ENCODE results near the gene C19orf85.

The C19orf85 gene

GRCh38 chr19:55461259-55461973 is 3.1 kb downstream of the C19orf85 start, which contains the start of gene ISOC2:
Gene ISOC2, minus strand, starts transcription at chr19:55461642. Its CDS starts 5,156 bp downstream, at chr19:55456486.
- Histone ChIP-seq H4K8ac (ENCODE audit: low read depth, low read length) (peak within 1 kb of the TSS; percentile 19), H2AFZ (ENCODE audit: low read length) (peak within 1 kb of the TSS; percentile 82), H2AK5ac (ENCODE audit: low read depth, low read length) (peak within 1 kb of the TSS; percentile 82), H2BK5ac (ENCODE audit: low read length) (peak within 1 kb of the TSS; percentile 84), H3K27ac (replicated peaks; ENCODE audit: low read length) (peak within 1 kb of the TSS; percentile 63), H3K79me1 (ENCODE audit: low read depth, low read length) (no peaks in the 10 kb centered on the region), H3K18ac (ENCODE audit: low read length) (peak within 1 kb of the TSS; percentile 96), H3K14ac (ENCODE audit: low read length) (peak within 1 kb of the TSS; percentile 31), H3K4me1 (ENCODE audit: control insufficient read depth in 2 of 2, insufficient read depth in 1 of 2, low read depth in 1 of 2, low read length in 2 of 2) (peaks cover 20 to 36% of the 10 kb centered on the region in 2 donors), H3K36me3 (replicated peaks in 1 of 2; ENCODE audit: control insufficient read depth in 2 of 2, insufficient read depth in 2 of 2, low read length in 2 of 2) (peaks cover 0 to 2% of the 10 kb centered on the region in 2 donors), H2BK12ac (ENCODE audit: low read length) (no peak within 1 kb of the TSS), H3K9me3 (replicated peaks in 1 of 2; ENCODE audit: control insufficient read depth in 2 of 2, insufficient read depth in 1 of 2, low read depth in 1 of 2, low read length in 2 of 2) (peaks cover 0 to 4% of the 10 kb centered on the region in 2 donors), H3K4me3 (ENCODE audit: low read length in 2 of 2) (peak within 1 kb of the TSS; percentile 70 to 91), H3K9ac (ENCODE audit: low read depth, low read length, poor library complexity) (peak within 1 kb of the TSS; percentile 93), H3K23ac (ENCODE audit: low read depth, low read length, poor library complexity) (peak within 1 kb of the TSS; percentile 60), H3K4ac (ENCODE audit: low read length) (peak within 1 kb of the TSS; percentile 69), H4K91ac (ENCODE audit: low read depth, low read length, poor library complexity) (no peak within 1 kb of the TSS), H3K27me3 (ENCODE audit: control insufficient read depth in 3 of 3, insufficient read depth in 3 of 3, low read depth in 1 of 3, low read length in 3 of 3) (peaks cover 0 to 34% (median 0%) of the 10 kb centered on the region in 3 experiments), H2BK120ac (ENCODE audit: low read depth, low read length) (no peak within 1 kb of the TSS), H3K4me2 (ENCODE audit: insufficient read depth, low read length, poor library complexity, severe bottlenecking) (peak within 1 kb of the TSS; percentile 78), H2BK15ac (ENCODE audit: low read length) (peak within 1 kb of the TSS; percentile 95)
- WGBS, 2 donors (ENCODE audit: extremely low coverage in 2 of 2, insufficient read length in 2 of 2, insufficient replicate concordance in 1 of 2), result no CpG with 5 or more reads among the region's 54 CpGs
- peak; percentile 99 for DNase-seq (ENCODE audit: low spot score)

DNA sequence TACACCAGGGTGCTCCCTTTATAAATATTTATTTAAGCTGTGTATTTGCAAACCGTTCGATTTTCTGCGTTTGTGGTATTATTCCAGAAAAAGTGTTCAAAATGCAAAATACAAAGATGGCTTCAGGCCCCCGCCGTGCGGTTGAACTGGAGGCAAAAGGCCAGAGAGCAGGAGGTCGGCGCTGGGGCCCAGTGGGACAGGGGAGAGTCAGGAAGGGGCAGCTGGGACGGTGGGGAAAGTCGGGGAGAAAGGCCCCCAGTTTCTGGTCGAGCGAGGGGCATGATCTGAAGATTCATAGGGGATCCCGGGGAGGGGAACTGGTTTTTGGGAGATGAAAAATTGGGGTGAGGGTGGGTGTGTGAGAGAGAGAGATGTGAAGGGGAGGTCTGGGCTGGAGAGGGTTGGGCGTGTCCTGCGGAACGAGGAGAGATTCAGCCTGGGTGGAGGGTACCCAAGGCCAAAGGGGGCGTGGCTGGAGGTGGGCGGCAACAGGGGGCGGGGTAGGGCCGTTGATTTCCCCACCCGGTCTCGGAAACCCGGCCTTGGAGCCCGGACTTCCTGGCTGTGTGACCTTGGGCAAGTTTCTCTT is 3.8 kb downstream of the C19orf85 start:
- DNase-seq (ENCODE audit: low spot score), result peak; percentile 75
- Histone ChIP-seq H2AFZ (ENCODE audit: low read length) (peak overlapping the region; percentile 82), H3K4me1 (ENCODE audit: control insufficient read depth in 2 of 2, insufficient read depth in 1 of 2, low read depth in 1 of 2, low read length in 2 of 2) (peaks cover 20 to 35% of the 10 kb centered on the region in 2 donors), H3K23ac (ENCODE audit: low read depth, low read length, poor library complexity) (peak overlapping the region; percentile 60), H4K8ac (ENCODE audit: low read depth, low read length) (no peak overlapping the region), H3K79me1 (ENCODE audit: low read depth, low read length) (no peaks in the 10 kb centered on the region), H3K9ac (ENCODE audit: low read depth, low read length, poor library complexity) (no peak overlapping the region), H4K91ac (ENCODE audit: low read depth, low read length, poor library complexity) (no peak overlapping the region), H3K18ac (ENCODE audit: low read length) (peak overlapping the region; percentile 45), H2BK5ac (ENCODE audit: low read length) (peak overlapping the region; percentile 84), H3K27ac (replicated peaks; ENCODE audit: low read length) (no peak overlapping the region), H3K36me3 (replicated peaks in 1 of 2; ENCODE audit: control insufficient read depth in 2 of 2, insufficient read depth in 2 of 2, low read length in 2 of 2) (peaks cover 0 to 6% of the 10 kb centered on the region in 2 donors), H2BK120ac (ENCODE audit: low read depth, low read length) (no peak overlapping the region), H3K9me3 (replicated peaks in 1 of 2; ENCODE audit: control insufficient read depth in 2 of 2, insufficient read depth in 1 of 2, low read depth in 1 of 2, low read length in 2 of 2) (peaks cover 0 to 3% of the 10 kb centered on the region in 2 donors), H3K14ac (ENCODE audit: low read length) (no peak overlapping the region), H2AK5ac (ENCODE audit: low read depth, low read length) (peak overlapping the region; percentile 79), H2BK15ac (ENCODE audit: low read length) (no peak overlapping the region), H2BK12ac (ENCODE audit: low read length) (no peak overlapping the region), H3K4me2 (ENCODE audit: insufficient read depth, low read length, poor library complexity, severe bottlenecking) (peak overlapping the region; percentile 75), H3K4ac (ENCODE audit: low read length) (no peak overlapping the region), H3K27me3 (ENCODE audit: control insufficient read depth in 3 of 3, insufficient read depth in 3 of 3, low read depth in 1 of 3, low read length in 3 of 3) (peaks cover 0 to 28% (median 0%) of the 10 kb centered on the region in 3 experiments), H3K4me3 (ENCODE audit: low read length in 2 of 2) (peak overlapping the region; percentile 70 to 91)
- no CpG with 5 or more reads among the region's 24 CpGs for WGBS, 2 donors (ENCODE audit: extremely low coverage in 2 of 2, insufficient read length in 2 of 2, insufficient replicate concordance in 1 of 2)

- no peak overlapping the region for H3K27ac ChIP-seq (replicated peaks; ENCODE audit: low read length)
- no peak overlapping the region for H3K4me2 ChIP-seq (ENCODE audit: insufficient read depth, low read length, poor library complexity, severe bottlenecking)
- peak overlapping the region; percentile 79 for H2AFZ ChIP-seq (ENCODE audit: low read length)
- no peak overlapping the region for H3K18ac ChIP-seq (ENCODE audit: low read length)
- H3K79me1 ChIP-seq (ENCODE audit: low read depth, low read length), result no peaks in the 10 kb centered on the region
- no peak overlapping the region for H4K8ac ChIP-seq (ENCODE audit: low read depth, low read length)
- peak overlapping the region; percentile 84 for H2BK5ac ChIP-seq (ENCODE audit: low read length)
- H2BK12ac ChIP-seq (ENCODE audit: low read length), result no peak overlapping the region
- peaks cover 0 to 11% of the 10 kb centered on the region in 2 donors for H3K36me3 ChIP-seq (replicated peaks in 1 of 2; ENCODE audit: control insufficient read depth in 2 of 2, insufficient read depth in 2 of 2, low read length in 2 of 2)
- H2BK15ac ChIP-seq (ENCODE audit: low read length), result no peak overlapping the region
- DNase-seq (ENCODE audit: low spot score), result no peak
- peak overlapping the region in 1 of 2 donors; percentile 70 for H3K4me3 ChIP-seq (ENCODE audit: low read length in 2 of 2)
- H4K91ac ChIP-seq (ENCODE audit: low read depth, low read length, poor library complexity), result no peak overlapping the region
- H3K14ac ChIP-seq (ENCODE audit: low read length), result no peak overlapping the region
- no peak overlapping the region for H2BK120ac ChIP-seq (ENCODE audit: low read depth, low read length)
- peaks cover 0 to 2% of the 10 kb centered on the region in 2 donors for H3K9me3 ChIP-seq (replicated peaks in 1 of 2; ENCODE audit: control insufficient read depth in 2 of 2, insufficient read depth in 1 of 2, low read depth in 1 of 2, low read length in 2 of 2)
- no CpG with 5 or more reads among the region's 16 CpGs for WGBS, 2 donors (ENCODE audit: extremely low coverage in 2 of 2, insufficient read length in 2 of 2, insufficient replicate concordance in 1 of 2)
- peaks cover 20 to 30% of the 10 kb centered on the region in 2 donors for H3K4me1 ChIP-seq (ENCODE audit: control insufficient read depth in 2 of 2, insufficient read depth in 1 of 2, low read depth in 1 of 2, low read length in 2 of 2)
- H2AK5ac ChIP-seq (ENCODE audit: low read depth, low read length), result peak overlapping the region; percentile 85
- H3K23ac ChIP-seq (ENCODE audit: low read depth, low read length, poor library complexity), result no peak overlapping the region
- no peak overlapping the region for H3K4ac ChIP-seq (ENCODE audit: low read length)
- no peak overlapping the region for H3K9ac ChIP-seq (ENCODE audit: low read depth, low read length, poor library complexity)
- H3K27me3 ChIP-seq (ENCODE audit: control insufficient read depth in 3 of 3, insufficient read depth in 3 of 3, low read depth in 1 of 3, low read length in 3 of 3), result peaks cover 0 to 21% (median 0%) of the 10 kb centered on the region in 3 experiments
Observed at GRCh38 chr19:55459950-55460657, 4.4 kb downstream of the C19orf85 start.

All from neuronal stem cell (in vitro differentiated cells).